HepG2 (cell line): ENCODE results near the gene PTPRE. TPM values are rescaled to one million over a fixed set of nuclear protein-coding genes. Genes with fewer than 3 reads are reported as not detected.

Experiments used
- ATAC-seq: fragments of 200-7000 bp; cut with Tn5 transposase; 3 replicates; pipeline ENCODE4 v1.9.1; 2020; ENCODE audit warnings: mild to moderate bottlenecking, moderate library complexity
- BruUV-seq: library from RNA; stranded (reverse); fragments of 400-500 nt; replicated peaks from 2 replicates; lab custom pipeline; 2021; lab: Mats Ljungman, UMichigan
- CTCF ChIA-PET: fragments of 300-600 bp; formaldehyde crosslinking; extraction: SDS; loops from one replicate; lab custom pipeline; 2021; ENCODE audit warnings: low total read pairs, inconsistent platforms, low intra/inter-chr PET ratio; lab: Yijun Ruan, JAX
- POLR2A ChIA-PET: fragments of 350-600 bp; sonication (Branson Sonifier 250); formaldehyde crosslinking; loops from one replicate; lab custom pipeline; 2020; ENCODE audit warnings: antibody characterized with exemption, inconsistent platforms; lab: Yijun Ruan, JAX
- DNase-seq: peaks from one replicate; pipeline ENCODE4 v3.0.0-alpha.2; 2015; ENCODE audit warnings: low spot score
- FAIRE-seq: peaks from 3 replicates; lab custom pipeline; 2011; peaks lifted over from hg19 to GRCh38; lab: Jason Lieb, UNC
- H2AFZ ChIP-seq: one replicate; pipeline ENCODE4 v1.6.1; 2011; ENCODE audit warnings: low read length, inconsistent platforms
- H3K27ac ChIP-seq: fragments of 300-600 bp; 3 replicates; pipeline ENCODE4 v1.8.0; 2011; ENCODE audit warnings: mixed run types, mild to moderate bottlenecking, mixed read lengths, low read length, inconsistent platforms; ENCODE audit not compliant: insufficient read depth; ENCODE audit errors: extremely low read length
- H3K27me3 ChIP-seq, 2 experiments: fragments of 200-600 bp in 1 of 2; 2 replicates in 1 of 2; 3 replicates in 1 of 2; pipeline versions ENCODE4 v1.6.0 to v1.8.0; 2011; ENCODE audit warnings: low read length in 2 of 2, mild to moderate bottlenecking in 2 of 2, moderate library complexity in 2 of 2, inconsistent platforms in 1 of 2; ENCODE audit not compliant: insufficient read depth in 2 of 2, control insufficient read depth in 1 of 2
- H3K36me3 ChIP-seq, 2 experiments: fragments of 200-600 bp in 1 of 2; replicated peaks in 1 of 2; 2 replicates in 1 of 2; 3 replicates in 1 of 2; pipeline versions ENCODE4 v1.5.1 to v1.8.0; 2011; ENCODE audit warnings: low read length in 2 of 2, inconsistent platforms in 1 of 2; ENCODE audit not compliant: insufficient read depth in 2 of 2, control insufficient read depth in 1 of 2
- H3K4me1 ChIP-seq: 2 replicates; pipeline ENCODE4 v1.5.1; 2012; ENCODE audit warnings: low read length, inconsistent platforms; ENCODE audit not compliant: insufficient read depth
- H3K4me2 ChIP-seq: 2 replicates; pipeline ENCODE4 v1.6.0; 2011; ENCODE audit warnings: low read depth, low read length, inconsistent platforms
- H3K4me3 ChIP-seq, 3 experiments: fragments of 200-600 bp in 1 of 3; sonication (generic), shearing (Covaris generic) in 1 of 3; replicated peaks in 1 of 3; 2 replicates each; pipeline ENCODE4 v1.5.1; 2011 to 2016; ENCODE audit warnings: low read length in 3 of 3, inconsistent platforms in 2 of 3, low read depth in 2 of 3, mild to moderate bottlenecking in 2 of 3, control low read depth in 1 of 3, mixed read lengths in 1 of 3; ENCODE audit not compliant: insufficient read depth in 1 of 3
- H3K79me2 ChIP-seq: one replicate; pipeline ENCODE4 v1.6.1; 2011; ENCODE audit warnings: low read length, inconsistent platforms; ENCODE audit not compliant: insufficient read depth
- H3K9ac ChIP-seq: 2 replicates; pipeline ENCODE4 v1.6.0; 2011; ENCODE audit warnings: mild to moderate bottlenecking, low read depth, low read length, inconsistent platforms; ENCODE audit not compliant: insufficient read depth
- H3K9me3 ChIP-seq: 2 replicates; pipeline ENCODE4 v1.5.1; 2012; ENCODE audit warnings: mild to moderate bottlenecking, low read length
- H4K20me1 ChIP-seq: 2 replicates; pipeline ENCODE4 v1.6.0; 2011; ENCODE audit warnings: inconsistent platforms, mild to moderate bottlenecking, low read length, moderate library complexity; ENCODE audit not compliant: insufficient read depth
- ATF7-NPFF ChIP-seq: sonication (generic); formaldehyde crosslinking; IDR thresholded peaks from 2 replicates; pipeline ENCODE4 v1.8.1; 2023; ENCODE audit warnings: mild to moderate bottlenecking, low read depth, missing genetic modification reagents, moderate library complexity
- BORCS8-MEF2B ChIP-seq: sonication (generic); formaldehyde crosslinking; IDR thresholded peaks from 2 replicates; pipeline ENCODE4 v1.8.0; 2022; ENCODE audit warnings: mild to moderate bottlenecking, missing genetic modification reagents
- CBX1 ChIP-seq: IDR thresholded peaks from one replicate; pipeline ENCODE4 v1.6.1; 2016; ENCODE audit warnings: antibody characterized with exemption, low read depth
- HNF4G ChIP-seq, 2 experiments: sonication (generic) in 1 of 2; formaldehyde crosslinking in 1 of 2; IDR thresholded peaks; 2 replicates each; pipeline versions ENCODE4 v1.4.0 to v1.6.1; 2011 to 2020; ENCODE audit warnings: borderline replicate concordance in 2 of 2, low read depth in 2 of 2, mild to moderate bottlenecking in 2 of 2, low read length in 1 of 2, missing genetic modification reagents in 1 of 2, moderate library complexity in 1 of 2
- MBNL3 ChIP-seq: fragments of 250-450 bp; sonication (Bioruptor Pico); conservative IDR thresholded peaks from 2 replicates; pipeline ENCODE4 v1.8.0; 2022; ENCODE audit warnings: mild to moderate bottlenecking, inconsistent platforms
- MTF2 ChIP-seq: sonication (generic); formaldehyde crosslinking; IDR thresholded peaks from 2 replicates; pipeline ENCODE4 v1.5.0; 2020; ENCODE audit warnings: missing genetic modification reagents, borderline replicate concordance
- PRMT3 ChIP-seq: sonication (generic); formaldehyde crosslinking; IDR thresholded peaks from 2 replicates; pipeline ENCODE4 v1.8.1; 2022; ENCODE audit warnings: low read depth, mild to moderate bottlenecking, moderate library complexity, missing genetic modification reagents, borderline replicate concordance
- RAD51 ChIP-seq: fragments of 450-650 bp; IDR thresholded peaks from 2 replicates; pipeline ENCODE4 v1.6.1; 2016; ENCODE audit warnings: borderline replicate concordance
- ZBTB42 ChIP-seq: sonication (generic); formaldehyde crosslinking; IDR thresholded peaks from 2 replicates; pipeline ENCODE4 v1.5.0; 2020; ENCODE audit warnings: mild to moderate bottlenecking, missing genetic modification reagents
- ZNF33B ChIP-seq: sonication (generic); formaldehyde crosslinking; IDR thresholded peaks from 2 replicates; pipeline ENCODE4 v1.5.1; 2020; ENCODE audit warnings: mild to moderate bottlenecking, missing genetic modification reagents
- ZNF543 ChIP-seq: sonication (generic); formaldehyde crosslinking; IDR thresholded peaks from 2 replicates; pipeline ENCODE4 v1.4.0; 2020; ENCODE audit warnings: mild to moderate bottlenecking, missing genetic modification reagents
- ZNF7 ChIP-seq: IDR thresholded peaks from 2 replicates; pipeline ENCODE4 v1.6.1; 2016; ENCODE audit warnings: missing biosample characterization, missing genetic modification reagents
- ZNF780A ChIP-seq: sonication (generic); formaldehyde crosslinking; IDR thresholded peaks from 2 replicates; pipeline ENCODE4 v1.8.0; 2022; ENCODE audit warnings: mild to moderate bottlenecking, missing genetic modification reagents, moderate library complexity
- WGBS: methylation state at CpG from one replicate; pipeline ENCODE4 v1.1.6; 2017; ENCODE audit warnings: low lambda C conversion rate; 5-methylcytosine and 5-hydroxymethylcytosine counted together
- in situ Hi-C: cut with HindIII; loops from 2 replicates; pipeline ENCODE4 v1.10.0; 2017; ENCODE audit warnings: low pct_unique_long_range_greater_than_20kb; ENCODE audit not compliant: extremely low pct_ligation_motif_present
- intact Hi-C: fragments of 100-400 bp; cut with micrococcal nuclease; formaldehyde crosslinking; loops from one replicate; pipeline ENCODE4 v1.10.0; 2022; ENCODE audit not compliant: unreplicated experiment
- polyA plus RNA-seq, 8 experiments: library from polyadenylated mRNA; depleted of rRNA in 3 of 8; stranded (reverse) in 7 of 8; unstranded in 1 of 8; fragments of >200 nt; fragmentation: Illumina TruSeq in 4 of 8; extraction: Trizol in 4 of 8; gene quantifications; 2 replicates each; pipeline versions ENCODE4 v1.2.1 to v1.2.3, GENCODE V29; 2011 to 2016; ENCODE audit warnings: low read depth in 4 of 8, missing spikeins in 1 of 8, mixed read lengths in 1 of 8; ENCODE audit not compliant: insufficient read depth in 1 of 8
- total RNA-seq, 5 experiments: library from RNA; depleted of rRNA; stranded (reverse); fragments of >200 nt; fragmentation: Illumina TruSeq; extraction: Trizol; gene quantifications; 2 replicates each; pipeline ENCODE4 v1.2.3, GENCODE V29; 2016; ENCODE audit warnings: low read depth in 1 of 5
- TF ChIP-seq, protein P1 (sequence below): sonication (generic); formaldehyde crosslinking; IDR thresholded peaks from 2 replicates; pipeline ENCODE4 v1.5.0; 2020; ENCODE audit warnings: missing genetic modification reagents
- TF ChIP-seq, protein P2 (sequence below): sonication (generic); formaldehyde crosslinking; IDR thresholded peaks from 2 replicates; pipeline ENCODE4 v1.4.0; 2020; ENCODE audit warnings: mild to moderate bottlenecking, missing genetic modification reagents
- TF ChIP-seq, protein P3 (sequence below): sonication (generic); formaldehyde crosslinking; IDR thresholded peaks from 2 replicates; pipeline ENCODE4 v1.8.1; 2023; ENCODE audit warnings: mild to moderate bottlenecking, inconsistent platforms, moderate library complexity, missing genetic modification reagents, borderline replicate concordance
- TF ChIP-seq, protein P4 (sequence below): sonication (generic); formaldehyde crosslinking; IDR thresholded peaks from 2 replicates; pipeline ENCODE4 v1.8.1; 2022; ENCODE audit warnings: low read depth, mild to moderate bottlenecking, missing genetic modification reagents

PTPRE gene
- total and polyA plus RNA-seq, 2 of the 13 experiments (the other 11 are each of a cell fraction or from before 2014, with no cell fraction given), result 0.01 to 0.02 TPM

DNA sequence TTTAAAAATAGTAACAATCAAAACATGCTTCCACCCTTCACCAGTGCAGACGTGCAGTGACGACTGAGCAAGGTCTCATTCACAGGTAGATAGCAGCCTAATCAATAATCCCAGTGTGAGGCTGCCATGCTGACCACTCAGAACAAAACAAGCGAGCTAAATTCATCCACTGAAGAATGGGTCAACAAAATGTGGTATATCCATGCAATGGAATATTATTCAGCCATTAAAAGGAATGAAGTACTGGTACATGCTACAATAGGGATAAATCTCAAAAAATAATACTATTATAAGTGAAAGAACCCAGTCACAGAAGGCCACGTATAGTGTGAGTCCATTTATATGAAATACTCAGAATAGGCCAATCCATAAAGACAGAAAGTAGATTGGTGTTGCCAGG, 74.0 kb downstream of the PTPRE start:
- intact Hi-C loops, result no loop called here
- Histone ChIP-seq H3K27ac (no peak overlapping the region), H3K79me2 (no peaks in the 10 kb centered on the region), H3K27me3 (peaks cover 0 to 11% of the 10 kb centered on the region in 2 experiments; a peak in 3 of 5 replicates), H2AFZ (no peak overlapping the region), H3K4me2 (no peak overlapping the region), H3K9me3 (peaks cover 12% of the 10 kb centered on the region), H3K36me3 (no peaks in the 10 kb centered on the region), H3K4me3 (no peak overlapping the region), H4K20me1 (no peaks in the 10 kb centered on the region), H3K4me1 (no peaks in the 10 kb centered on the region), H3K9ac (no peak overlapping the region)
- TF ChIP-seq ZNF543 (CRISPR knock-in tag), result no peak
- no peak for TF ChIP-seq HNF4G (IDR thresholded peaks at IDR 0.05; ENCODE audit: borderline replicate concordance, low read depth, low read length)
- no peak for TF ChIP-seq HNF4G (CRISPR knock-in tag; IDR thresholded peaks at IDR 0.05; ENCODE audit: borderline replicate concordance, low read depth)
- TF ChIP-seq ATF7-NPFF (CRISPR knock-in tag), result no peak
- TF ChIP-seq MTF2 (CRISPR knock-in tag), result no peak
- no peak for TF ChIP-seq RAD51
- TF ChIP-seq, protein P1, sequence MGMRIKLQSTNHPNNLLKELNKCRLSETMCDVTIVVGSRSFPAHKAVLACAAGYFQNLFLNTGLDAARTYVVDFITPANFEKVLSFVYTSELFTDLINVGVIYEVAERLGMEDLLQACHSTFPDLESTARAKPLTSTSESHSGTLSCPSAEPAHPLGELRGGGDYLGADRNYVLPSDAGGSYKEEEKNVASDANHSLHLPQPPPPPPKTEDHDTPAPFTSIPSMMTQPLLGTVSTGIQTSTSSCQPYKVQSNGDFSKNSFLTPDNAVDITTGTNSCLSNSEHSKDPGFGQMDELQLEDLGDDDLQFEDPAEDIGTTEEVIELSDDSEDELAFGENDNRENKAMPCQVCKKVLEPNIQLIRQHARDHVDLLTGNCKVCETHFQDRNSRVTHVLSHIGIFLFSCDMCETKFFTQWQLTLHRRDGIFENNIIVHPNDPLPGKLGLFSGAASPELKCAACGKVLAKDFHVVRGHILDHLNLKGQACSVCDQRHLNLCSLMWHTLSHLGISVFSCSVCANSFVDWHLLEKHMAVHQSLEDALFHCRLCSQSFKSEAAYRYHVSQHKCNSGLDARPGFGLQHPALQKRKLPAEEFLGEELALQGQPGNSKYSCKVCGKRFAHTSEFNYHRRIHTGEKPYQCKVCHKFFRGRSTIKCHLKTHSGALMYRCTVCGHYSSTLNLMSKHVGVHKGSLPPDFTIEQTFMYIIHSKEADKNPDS (CRISPR knock-in tag), result no peak
- TF ChIP-seq CBX1, result no peak
- TF ChIP-seq, protein P2, sequence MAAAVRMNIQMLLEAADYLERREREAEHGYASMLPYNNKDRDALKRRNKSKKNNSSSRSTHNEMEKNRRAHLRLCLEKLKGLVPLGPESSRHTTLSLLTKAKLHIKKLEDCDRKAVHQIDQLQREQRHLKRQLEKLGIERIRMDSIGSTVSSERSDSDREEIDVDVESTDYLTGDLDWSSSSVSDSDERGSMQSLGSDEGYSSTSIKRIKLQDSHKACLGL, result no peak
- no peak for TF ChIP-seq ZNF33B
- TF ChIP-seq, protein P3, sequence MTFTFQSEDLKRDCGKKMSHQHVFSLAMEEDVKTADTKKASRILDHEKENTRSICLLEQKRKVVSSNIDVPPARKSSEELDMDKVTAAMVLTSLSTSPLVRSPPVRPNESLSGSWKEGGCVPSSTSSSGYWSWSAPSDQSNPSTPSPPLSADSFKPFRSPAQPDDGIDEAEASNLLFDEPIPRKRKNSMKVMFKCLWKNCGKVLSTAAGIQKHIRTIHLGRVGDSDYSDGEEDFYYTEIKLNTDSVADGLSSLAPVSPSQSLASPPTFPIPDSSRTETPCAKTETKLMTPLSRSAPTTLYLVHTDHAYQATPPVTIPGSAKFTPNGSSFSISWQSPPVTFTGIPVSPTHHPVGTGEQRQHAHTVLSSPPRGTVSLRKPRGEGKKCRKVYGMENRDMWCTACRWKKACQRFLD (CRISPR knock-in tag), result no peak
- no peak for TF ChIP-seq BORCS8-MEF2B (CRISPR knock-in tag)
- TF ChIP-seq, protein P4, sequence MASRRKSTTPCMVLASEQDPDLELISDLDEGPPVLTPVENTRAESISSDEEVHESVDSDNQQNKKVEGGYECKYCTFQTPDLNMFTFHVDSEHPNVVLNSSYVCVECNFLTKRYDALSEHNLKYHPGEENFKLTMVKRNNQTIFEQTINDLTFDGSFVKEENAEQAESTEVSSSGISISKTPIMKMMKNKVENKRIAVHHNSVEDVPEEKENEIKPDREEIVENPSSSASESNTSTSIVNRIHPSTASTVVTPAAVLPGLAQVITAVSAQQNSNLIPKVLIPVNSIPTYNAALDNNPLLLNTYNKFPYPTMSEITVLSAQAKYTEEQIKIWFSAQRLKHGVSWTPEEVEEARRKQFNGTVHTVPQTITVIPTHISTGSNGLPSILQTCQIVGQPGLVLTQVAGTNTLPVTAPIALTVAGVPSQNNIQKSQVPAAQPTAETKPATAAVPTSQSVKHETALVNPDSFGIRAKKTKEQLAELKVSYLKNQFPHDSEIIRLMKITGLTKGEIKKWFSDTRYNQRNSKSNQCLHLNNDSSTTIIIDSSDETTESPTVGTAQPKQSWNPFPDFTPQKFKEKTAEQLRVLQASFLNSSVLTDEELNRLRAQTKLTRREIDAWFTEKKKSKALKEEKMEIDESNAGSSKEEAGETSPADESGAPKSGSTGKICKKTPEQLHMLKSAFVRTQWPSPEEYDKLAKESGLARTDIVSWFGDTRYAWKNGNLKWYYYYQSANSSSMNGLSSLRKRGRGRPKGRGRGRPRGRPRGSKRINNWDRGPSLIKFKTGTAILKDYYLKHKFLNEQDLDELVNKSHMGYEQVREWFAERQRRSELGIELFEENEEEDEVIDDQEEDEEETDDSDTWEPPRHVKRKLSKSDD (CRISPR knock-in tag), result no peak
- no peak for TF ChIP-seq MBNL3 (CRISPR knock-in tag)
- TF ChIP-seq PRMT3 (CRISPR knock-in tag), result no peak
- TF ChIP-seq ZNF780A, result no peak
- TF ChIP-seq ZBTB42 (CRISPR knock-in tag), result no peak
- no peak for TF ChIP-seq ZNF7
- FAIRE-seq (no peak), DNase-seq (no peak), ATAC-seq (no peak)
- 3% methylated on average over 4 of the region's 4 CpGs for WGBS
- CTCF ChIA-PET, result no interaction called here
- no TSS peak for BruUV-seq
- in situ Hi-C loops, result no loop called here
- POLR2A ChIA-PET, result no interaction called here
